ENCODE results near the gene MBNL1.

Gene MBNL1

DNA sequence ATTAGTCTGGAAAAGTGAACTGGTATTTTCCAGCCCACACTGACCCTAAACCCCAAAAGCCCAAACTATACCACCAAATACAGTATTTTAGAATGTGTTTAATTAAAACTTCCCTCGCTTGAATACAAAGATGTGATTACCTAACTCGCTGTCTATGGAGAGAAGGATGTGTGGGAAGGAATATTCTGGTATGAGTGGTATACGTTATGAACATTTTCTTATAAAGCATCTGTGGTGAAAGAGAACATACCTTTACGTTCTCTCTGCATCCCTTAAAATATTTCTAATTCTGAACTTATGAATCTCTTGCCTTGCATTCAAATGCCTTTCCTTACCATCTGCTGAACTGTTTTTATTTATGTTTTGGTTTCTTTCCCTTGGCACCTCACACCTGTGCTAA, 201.4 kb downstream of the MBNL1 start:
- H3K27ac ChIP-seq, result no peak overlapping the region
- no peak for TF ChIP-seq CTCF (conservative IDR thresholded peaks at IDR 0.05)

GRCh38 chr3:152470893-152471292, 202.2 kb downstream of the MBNL1 start:
- no peak for TF ChIP-seq CTCF (conservative IDR thresholded peaks at IDR 0.05)
- H3K27ac ChIP-seq, result no peak overlapping the region

DNA sequence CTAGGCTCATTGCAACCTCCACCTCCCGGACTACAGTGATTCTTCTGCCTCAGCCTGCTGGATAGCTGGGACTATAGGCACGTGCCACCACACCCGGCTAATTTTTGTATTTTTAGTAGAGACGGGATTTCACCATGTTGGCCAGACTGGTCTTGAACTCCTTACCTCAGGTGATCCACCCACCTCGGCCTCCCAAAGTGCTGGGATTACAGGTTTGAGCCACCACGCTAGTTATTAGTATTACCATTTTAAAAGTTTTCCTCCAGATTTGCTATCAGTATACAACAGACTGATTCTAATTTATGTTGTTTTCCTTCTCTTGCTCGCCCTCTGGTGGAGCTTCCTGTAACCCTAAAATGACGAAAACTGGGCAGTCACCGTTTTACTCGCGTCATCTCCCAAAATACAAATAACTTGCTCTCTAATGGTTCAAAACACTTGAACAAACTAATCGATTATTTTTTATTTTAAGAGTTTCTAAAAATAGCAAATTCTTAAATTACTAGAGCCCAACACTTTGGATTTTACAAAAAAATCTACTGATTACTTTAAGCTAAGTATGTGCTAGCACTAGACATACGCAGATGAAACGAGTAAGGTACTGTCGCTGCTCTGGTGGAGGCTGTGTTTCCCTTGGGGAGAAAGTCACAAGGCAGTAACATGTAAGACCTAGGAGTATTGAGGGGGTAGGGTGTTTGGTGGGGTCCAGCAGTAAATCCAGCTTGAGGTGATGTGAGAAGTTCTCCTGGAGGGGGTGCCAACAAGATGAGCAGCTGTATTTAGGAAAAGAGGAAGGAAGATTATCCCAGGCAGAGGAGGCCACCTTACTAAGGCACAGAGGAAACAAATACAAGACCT, 203.3 kb downstream of the MBNL1 start:
- no peak overlapping the region for H3K27ac ChIP-seq
- TF ChIP-seq CTCF (conservative IDR thresholded peaks at IDR 0.05), result peak; percentile 82

DNA sequence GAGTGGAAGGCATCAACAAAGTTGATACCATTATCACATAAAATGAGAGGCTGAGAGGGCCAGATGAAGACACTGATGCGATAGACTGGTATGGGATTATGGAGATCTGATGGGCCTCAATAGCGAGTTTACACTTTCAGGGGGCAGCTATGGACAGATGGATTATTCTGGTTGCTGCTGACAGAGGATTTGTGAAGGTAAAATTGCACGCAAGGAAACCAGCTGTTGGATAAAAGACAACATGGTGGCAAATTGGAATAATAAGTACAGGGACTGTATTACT, 203.9 kb downstream of the MBNL1 start:
- no peak overlapping the region for H3K27ac ChIP-seq

DNA sequence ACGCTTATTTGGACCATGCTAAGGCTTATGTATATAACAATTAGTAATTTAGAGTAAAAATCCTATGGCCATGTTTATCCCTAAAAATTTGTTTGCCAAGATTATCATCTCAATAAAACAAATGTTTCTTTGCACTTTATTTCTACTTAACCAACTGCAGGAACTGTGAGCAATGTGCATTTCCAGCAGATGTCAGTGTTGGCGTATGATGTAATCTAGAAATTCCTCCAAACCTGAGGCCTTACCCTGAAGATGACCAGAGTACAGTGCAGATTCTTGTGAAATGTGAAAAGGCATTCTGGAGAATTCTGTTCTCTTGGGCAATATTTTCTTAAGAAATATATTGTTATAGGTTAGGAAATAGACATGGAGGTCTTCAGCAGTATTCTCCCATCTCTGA, 205.9 kb downstream of the MBNL1 start:
- peak; percentile 89 for TF ChIP-seq CTCF (conservative IDR thresholded peaks at IDR 0.05)
- no peak overlapping the region for H3K27ac ChIP-seq

More for the DNA sequence above, 203.9 kb downstream of the MBNL1 start:
- no peak for TF ChIP-seq CTCF (conservative IDR thresholded peaks at IDR 0.05)

- no peak for TF ChIP-seq CTCF (conservative IDR thresholded peaks at IDR 0.05)
- H3K27ac ChIP-seq, result no peak overlapping the region
These were observed 208.7 kb downstream of the MBNL1 start for GRCh38 chr3:152477422-152477821.

DNA sequence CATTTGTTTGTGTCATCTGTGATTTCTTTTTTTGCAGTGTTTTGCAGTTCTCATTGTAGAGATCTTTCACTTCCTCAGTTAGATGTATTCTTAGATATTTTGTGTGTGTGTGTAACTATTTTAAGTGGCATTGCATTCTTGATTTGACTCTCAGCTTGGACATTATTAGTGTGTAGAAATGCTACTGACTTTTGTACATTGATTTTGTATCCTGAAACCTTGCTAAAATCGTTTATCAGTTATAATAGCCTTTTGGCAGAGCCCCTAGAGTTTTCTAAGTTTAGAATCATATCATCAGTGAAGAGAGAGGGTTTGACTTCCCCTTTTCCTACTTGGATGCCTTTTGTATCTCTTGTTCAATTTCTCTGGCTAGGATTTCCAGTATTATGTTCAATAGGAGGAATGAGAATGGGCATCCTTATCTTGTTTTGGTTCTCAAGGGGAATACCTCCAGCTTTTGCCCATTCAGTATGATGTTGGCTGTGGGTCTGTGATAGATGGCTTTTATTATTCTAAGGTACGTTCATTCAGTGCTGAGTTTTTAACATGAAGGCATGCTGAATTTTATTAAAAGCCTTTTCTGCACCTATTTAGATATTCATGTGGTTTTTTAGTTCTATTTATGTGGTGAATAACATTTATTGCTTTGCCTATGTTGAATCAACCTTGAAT, 211.7 kb downstream of the MBNL1 start:
- H3K27ac ChIP-seq, result no peak overlapping the region
- no peak for TF ChIP-seq CTCF (conservative IDR thresholded peaks at IDR 0.05)
